Hepatocyte (in vitro differentiated cells): ENCODE measurements around the gene NKD1. TPM values are rescaled to one million over a fixed set of nuclear protein-coding genes. Genes with fewer than 3 reads are reported as not detected.

Experiments
- DNase-seq: peaks from one replicate; pipeline ENCODE4 v3.0.0-alpha.2; 2016; ENCODE audit warnings: low spot score
- H2AFZ ChIP-seq: fragments of 200-600 bp; sonication (generic); 2 replicates; pipeline ENCODE4 v1.6.0; 2016; ENCODE audit warnings: antibody characterized with exemption, mild to moderate bottlenecking
- H3K27ac ChIP-seq: fragments of 200-600 bp; sonication (generic); 2 replicates; pipeline ENCODE4 v1.5.1; 2016; ENCODE audit warnings: mild to moderate bottlenecking
- H3K27me3 ChIP-seq: fragments of 200-600 bp; sonication (generic); 2 replicates; pipeline ENCODE4 v1.6.1; 2016
- H3K36me3 ChIP-seq: fragments of 200-600 bp; sonication (generic); replicated peaks from 2 replicates; pipeline ENCODE4 v1.5.1; 2016; ENCODE audit warnings: low read depth; ENCODE audit not compliant: insufficient read depth
- H3K4me1 ChIP-seq: fragments of 200-600 bp; sonication (generic); 2 replicates; pipeline ENCODE4 v1.5.1; 2016; ENCODE audit warnings: mild to moderate bottlenecking, moderate library complexity; ENCODE audit not compliant: insufficient read depth
- H3K4me2 ChIP-seq: fragments of 200-600 bp; sonication (generic); 2 replicates; pipeline ENCODE4 v1.6.0; 2016
- H3K4me3 ChIP-seq: fragments of 200-600 bp; sonication (generic); 2 replicates; pipeline ENCODE4 v1.5.1; 2016; ENCODE audit warnings: mild to moderate bottlenecking
- H3K79me2 ChIP-seq: fragments of 200-600 bp; sonication (generic); 2 replicates; pipeline ENCODE4 v1.6.0; 2017; ENCODE audit warnings: mild to moderate bottlenecking
- H3K9me2 ChIP-seq: fragments of 200-600 bp; sonication (generic); replicated peaks from 2 replicates; pipeline ENCODE4 v1.6.0; 2017; ENCODE audit warnings: mild to moderate bottlenecking; ENCODE audit not compliant: insufficient read depth
- H3K9me3 ChIP-seq: fragments of 200-600 bp; sonication (generic); 2 replicates; pipeline ENCODE4 v1.5.1; 2016; ENCODE audit warnings: low read depth, mild to moderate bottlenecking
- H4K20me1 ChIP-seq: fragments of 200-600 bp; sonication (generic); 2 replicates; pipeline ENCODE4 v1.6.0; 2016; ENCODE audit warnings: mild to moderate bottlenecking; ENCODE audit not compliant: insufficient read depth, poor library complexity, severe bottlenecking
- CTCF ChIP-seq: fragments of 200-600 bp; sonication (generic); IDR thresholded peaks from 2 replicates; pipeline ENCODE4 v1.5.1; 2016; ENCODE audit warnings: antibody characterized with exemption, mild to moderate bottlenecking; ENCODE audit not compliant: poor library complexity
- EZH2 ChIP-seq: fragments of 200-600 bp; sonication (generic); IDR thresholded peaks from 2 replicates; pipeline ENCODE4 v1.6.1; 2016; ENCODE audit warnings: antibody characterized with exemption, mild to moderate bottlenecking, borderline replicate concordance
- EZH2phosphoT487 ChIP-seq: fragments of 200-600 bp; sonication (generic); IDR thresholded peaks from one replicate; pipeline ENCODE4 v1.6.1; 2018; ENCODE audit warnings: antibody characterized with exemption, mild to moderate bottlenecking, low read depth, moderate library complexity; ENCODE audit not compliant: unreplicated experiment, severe bottlenecking
- WGBS: methylation state at CpG from one replicate; pipeline ENCODE4 v1.1.6; 2016; ENCODE audit warnings: low lambda C conversion rate; ENCODE audit errors: missing lambda C conversion rate; 5-methylcytosine and 5-hydroxymethylcytosine counted together
- polyA plus RNA-seq: library from polyadenylated mRNA; unstranded; fragments of >200 nt; fragmentation: Nextera tagmentation; extraction: Ambion mirVana; gene quantifications from 2 replicates; pipeline ENCODE4 v1.2.1, GENCODE V29; 2016
- total RNA-seq: library from RNA; depleted of rRNA; stranded (reverse); fragments of >200 nt; gene quantifications from 2 replicates; pipeline ENCODE4 v1.2.3, GENCODE V29; 2014

The NKD1 gene
- total and polyA plus RNA-seq, 2 experiments from 2014 or later = 5.9 to 26.3 TPM

DNA sequence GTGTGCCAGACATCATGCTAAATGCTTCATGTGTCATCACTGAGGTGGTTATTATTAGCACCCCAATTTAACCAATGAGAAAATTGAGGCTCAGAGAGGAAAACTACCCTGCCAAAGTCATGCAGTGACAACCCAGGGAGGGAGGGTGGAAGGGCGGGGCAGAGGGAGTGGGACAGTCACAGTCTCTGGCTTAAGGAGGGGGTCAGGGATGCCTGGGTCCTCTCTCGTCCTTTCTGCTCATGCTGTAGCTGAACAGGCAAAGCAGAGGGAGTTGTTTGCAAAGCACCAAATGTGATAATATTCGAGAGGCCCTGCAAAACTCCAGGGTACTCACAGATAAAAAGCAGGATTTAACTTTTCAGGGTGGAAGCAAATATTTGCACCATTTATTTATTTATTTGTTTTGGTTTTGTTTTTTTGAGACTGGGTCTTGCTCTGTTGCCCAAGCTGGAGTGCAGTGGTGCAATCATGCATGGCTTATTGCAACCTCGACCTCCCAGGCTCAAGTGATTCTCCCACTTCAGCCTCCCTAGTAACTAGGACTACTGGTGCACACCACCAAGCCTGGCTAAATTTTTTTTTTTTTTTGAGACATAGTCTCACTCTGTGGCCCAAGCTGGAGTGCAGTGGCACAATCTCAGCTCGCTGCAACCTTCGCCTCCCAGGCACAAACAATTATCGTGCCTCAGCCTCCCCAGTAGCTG, 47.9 kb upstream of the NKD1 start:
- H3K4me2 ChIP-seq = no peak overlapping the region
- no peak overlapping the region for H3K4me3 ChIP-seq
- no peaks in the 10 kb centered on the region for H3K36me3 ChIP-seq
- no peaks in the 10 kb centered on the region for H3K27me3 ChIP-seq
- no peaks in the 10 kb centered on the region for H4K20me1 ChIP-seq
- H3K79me2 ChIP-seq = no peaks in the 10 kb centered on the region
- no peak for DNase-seq
- H3K4me1 ChIP-seq = no peaks in the 10 kb centered on the region
- H2AFZ ChIP-seq = no peak overlapping the region
- TF ChIP-seq EZH2phosphoT487 (no peak), CTCF (no peak), EZH2 (no peak)
- H3K9me3 ChIP-seq = no peaks in the 10 kb centered on the region
- WGBS = 93% methylated on average over 7 of the region's 7 CpGs
- H3K9me2 ChIP-seq = no peaks in the 10 kb centered on the region
- no peak overlapping the region for H3K27ac ChIP-seq

GRCh38 chr16:50501251-50501650, 46.9 kb upstream of the NKD1 start:
- no peak overlapping the region for H3K4me2 ChIP-seq
- no peaks in the 10 kb centered on the region for H3K9me3 ChIP-seq
- H3K79me2 ChIP-seq = no peaks in the 10 kb centered on the region
- WGBS = 93% methylated on average over 2 of the region's 2 CpGs
- DNase-seq = no peak
- H4K20me1 ChIP-seq = no peaks in the 10 kb centered on the region
- peaks cover 5% of the 10 kb centered on the region for H3K4me1 ChIP-seq
- no peaks in the 10 kb centered on the region for H3K9me2 ChIP-seq
- H3K4me3 ChIP-seq = no peak overlapping the region
- H3K36me3 ChIP-seq = no peaks in the 10 kb centered on the region
- H2AFZ ChIP-seq = no peak overlapping the region
- no peak overlapping the region for H3K27ac ChIP-seq
- H3K27me3 ChIP-seq = no peaks in the 10 kb centered on the region
- no peak for TF ChIP-seq EZH2phosphoT487
- no peak for TF ChIP-seq EZH2
- no peak for TF ChIP-seq CTCF

- no peak for DNase-seq
- no peaks in the 10 kb centered on the region for H3K79me2 ChIP-seq
- no peak overlapping the region for H3K4me3 ChIP-seq
- H3K4me1 ChIP-seq = peaks cover 5% of the 10 kb centered on the region
- TF ChIP-seq EZH2phosphoT487 (no peak), EZH2 (no peak), CTCF (no peak)
- 94% methylated on average over 5 of the region's 5 CpGs for WGBS
- H3K36me3 ChIP-seq = no peaks in the 10 kb centered on the region
- no peaks in the 10 kb centered on the region for H4K20me1 ChIP-seq
- H3K27me3 ChIP-seq = no peaks in the 10 kb centered on the region
- H3K27ac ChIP-seq = no peak overlapping the region
- no peaks in the 10 kb centered on the region for H3K9me2 ChIP-seq
- H3K9me3 ChIP-seq = no peaks in the 10 kb centered on the region
- H2AFZ ChIP-seq = no peak overlapping the region
- no peak overlapping the region for H3K4me2 ChIP-seq
These were observed 46.1 kb upstream of the NKD1 start for GRCh38 chr16:50501986-50502615.
